SKM-1 (cell line): ENCODE measurements around the gene AGAP1.

Source experiments
- DNase-seq: peaks from one replicate; lab custom pipeline; 2025; ENCODE audit not compliant: unreplicated experiment; lab: John Stamatoyannopoulos, UW

AGAP1 gene

DNA sequence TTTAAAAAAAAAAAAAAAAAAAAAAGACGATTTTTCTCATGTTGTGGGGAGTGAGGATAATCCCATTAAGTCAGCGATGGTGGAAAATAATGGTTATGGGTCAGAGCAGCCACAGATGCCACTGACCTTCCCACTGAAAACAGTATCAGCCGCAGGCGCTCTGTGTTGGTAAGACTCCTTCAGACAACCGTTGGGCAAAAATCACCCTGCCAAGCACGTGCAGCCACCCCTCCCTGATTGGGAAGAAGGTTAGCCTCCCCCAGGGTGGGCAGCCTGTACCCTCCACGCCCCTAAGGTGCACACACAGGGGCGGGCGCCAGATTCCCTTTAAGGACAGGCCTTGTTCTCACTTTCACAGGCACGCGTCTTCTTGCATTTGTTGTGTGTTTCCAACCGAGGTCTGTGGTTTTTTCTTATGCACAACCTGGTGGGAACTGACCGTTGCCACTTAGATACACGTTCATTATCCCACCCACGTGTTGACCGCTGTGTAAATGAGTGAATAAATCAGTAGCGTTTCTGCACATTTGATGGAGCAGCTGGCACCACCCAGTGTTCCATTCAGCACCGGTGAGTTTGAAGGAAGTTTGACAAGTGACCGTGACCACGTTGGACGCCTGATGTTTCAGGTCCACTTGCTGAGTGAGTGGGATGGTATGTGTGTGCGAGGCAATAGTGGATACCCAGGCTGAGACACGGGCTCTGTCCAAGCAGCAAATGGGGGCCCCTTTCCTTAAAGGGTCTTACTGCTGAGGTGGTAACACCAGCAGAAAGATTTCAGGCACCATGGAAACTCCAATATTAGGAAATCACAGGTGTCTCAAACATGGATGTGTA is 476.6 kb downstream of the AGAP1 start:
- no peak for DNase-seq

DNA sequence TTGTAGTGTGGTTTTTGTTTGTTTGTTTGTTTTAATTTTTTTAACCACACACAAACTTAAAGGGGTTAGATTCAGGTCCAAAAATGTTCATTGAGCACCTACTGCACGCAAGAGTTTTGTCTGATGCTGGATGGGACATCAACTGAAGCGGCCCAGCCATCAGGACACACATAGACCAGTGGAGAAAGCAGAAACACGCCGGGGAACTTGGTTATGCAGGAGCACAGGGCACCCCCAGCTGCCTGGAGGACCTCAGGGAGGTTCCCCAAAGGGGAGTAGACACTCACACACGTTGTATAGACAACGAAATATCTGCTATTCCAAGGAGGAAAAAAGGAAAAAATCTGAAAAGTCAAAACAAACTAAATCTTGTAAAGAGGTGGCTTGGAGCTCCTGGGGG is 482.7 kb downstream of the AGAP1 start:
- no peak for DNase-seq

DNA sequence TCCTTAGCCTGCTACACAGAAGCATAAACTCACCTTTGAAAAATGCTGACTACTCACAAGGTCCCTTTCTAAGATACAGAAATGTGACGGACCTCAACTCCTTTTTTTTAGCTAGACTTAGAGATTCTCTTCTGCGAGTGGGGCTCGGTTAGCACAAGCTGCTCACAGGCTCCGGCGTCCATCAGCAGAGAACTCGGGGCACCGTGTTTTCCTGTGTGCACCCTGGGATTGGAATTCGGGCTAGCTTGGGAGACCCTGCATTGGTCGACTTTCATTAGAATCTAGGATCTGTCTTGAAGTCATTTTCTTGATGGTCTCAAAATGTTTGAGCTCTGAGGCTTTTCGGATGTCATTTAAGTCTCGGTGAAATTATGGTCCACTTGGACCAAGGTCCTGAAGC is 483.1 kb downstream of the AGAP1 start:
- no peak for DNase-seq

DNA sequence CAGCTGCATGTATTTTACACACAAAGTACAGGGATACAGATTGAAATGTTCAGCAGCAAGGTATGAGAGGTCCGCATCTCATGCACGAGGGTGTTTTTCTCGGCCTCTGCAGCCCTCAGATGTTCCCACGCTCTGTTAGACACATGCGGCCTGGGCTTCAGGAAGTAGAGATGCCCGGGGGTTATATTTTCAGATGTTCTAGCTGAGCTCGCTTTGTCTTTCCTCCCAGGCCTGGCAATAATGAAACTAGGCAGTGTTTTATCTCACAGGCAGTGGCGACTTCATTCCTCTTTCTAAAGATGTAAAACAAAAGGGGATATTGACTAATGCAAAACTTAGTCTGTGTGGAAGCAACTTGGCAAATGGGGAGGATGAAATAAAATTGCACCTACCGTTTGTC is 483.6 kb downstream of the AGAP1 start:
- no peak for DNase-seq

DNA sequence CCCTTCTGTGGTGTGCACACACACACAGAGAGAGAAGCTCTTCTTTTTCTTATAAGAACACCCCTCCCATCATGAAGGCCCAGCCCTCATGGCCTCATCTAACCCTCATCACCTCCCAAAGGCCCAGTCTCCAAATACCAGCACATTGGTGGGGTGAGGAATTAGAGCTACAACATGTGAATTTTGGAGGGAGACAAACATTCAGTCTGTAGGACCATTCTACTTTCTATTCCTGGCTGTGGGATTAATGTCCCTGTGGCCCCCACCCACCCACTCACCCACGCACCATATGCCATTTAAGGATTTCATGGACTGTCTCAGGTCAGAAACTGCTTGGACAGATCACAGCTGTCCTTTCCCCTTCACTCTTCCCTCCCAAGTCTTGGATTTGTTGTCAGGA is 484.2 kb downstream of the AGAP1 start:
- no peak for DNase-seq

DNA sequence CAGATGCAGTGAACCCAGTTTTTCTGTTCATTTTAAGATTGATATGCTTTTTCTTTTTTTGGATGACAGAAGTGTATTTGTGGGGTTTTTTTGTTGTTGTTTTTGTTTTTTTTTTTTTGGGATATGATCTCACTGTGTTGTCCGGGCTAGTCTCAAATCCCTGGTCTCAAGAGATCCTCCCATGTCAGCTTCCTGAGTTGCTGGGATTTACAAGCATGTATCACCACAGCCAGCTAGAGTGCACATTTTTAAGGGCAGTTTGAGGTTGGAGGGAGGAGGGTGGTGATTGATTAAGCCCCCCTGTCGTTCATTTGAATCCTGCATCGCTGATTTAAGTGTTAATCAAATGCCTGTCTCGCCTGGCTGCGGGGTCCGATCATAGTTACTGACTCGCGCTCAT is 485.2 kb downstream of the AGAP1 start:
- no peak for DNase-seq

DNA sequence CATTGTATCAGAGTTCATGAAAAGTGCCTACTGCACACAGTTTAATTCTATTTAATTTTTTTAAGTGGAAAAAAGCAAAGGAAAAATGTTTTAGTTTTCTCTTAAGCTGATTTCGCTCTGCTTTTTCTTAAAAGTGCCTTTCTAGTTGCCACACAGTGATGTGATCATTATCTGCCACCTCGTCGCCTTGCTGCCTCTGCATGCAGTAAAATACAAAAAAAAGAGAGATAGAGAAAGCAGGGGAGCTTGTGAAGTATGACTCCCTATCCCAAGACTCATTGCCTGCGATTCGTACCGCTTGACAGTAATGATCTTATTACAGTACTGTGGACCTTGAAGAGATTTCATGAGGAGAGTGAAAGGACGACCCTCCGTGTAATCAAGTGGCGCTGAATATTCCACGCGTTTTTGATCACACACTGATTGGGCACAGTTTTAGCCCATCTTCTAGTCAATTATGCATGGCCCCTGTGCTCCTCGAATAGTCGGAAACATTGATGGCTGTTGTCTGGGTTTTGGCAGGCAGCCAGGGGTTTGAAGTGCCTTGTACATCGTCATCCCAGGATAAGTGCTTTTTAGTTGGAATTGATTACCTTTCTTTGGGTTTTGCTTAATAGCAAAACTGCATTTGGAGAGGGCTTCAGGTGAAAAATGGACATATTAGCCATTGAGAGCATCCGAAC is 486.1 kb downstream of the AGAP1 start:
- no peak for DNase-seq

DNA sequence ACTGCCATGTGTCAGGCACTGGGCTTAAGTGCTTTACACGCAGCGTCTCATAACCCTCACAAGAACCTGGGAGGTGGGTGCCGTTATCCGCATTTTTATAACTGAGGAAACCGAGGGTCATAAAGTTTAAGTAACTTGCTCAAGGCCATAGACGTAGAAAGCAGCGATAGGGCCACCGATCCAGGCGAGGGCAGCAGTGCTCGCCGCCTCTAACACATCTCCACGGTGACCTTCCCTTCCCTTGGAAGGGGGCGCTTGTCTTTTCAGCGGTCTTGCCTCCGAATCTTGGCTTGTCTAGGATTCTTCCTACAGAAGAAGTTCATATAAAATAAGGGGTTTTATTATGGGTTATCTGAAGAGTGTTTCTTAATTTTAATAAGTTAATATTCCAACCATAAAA is 487.8 kb downstream of the AGAP1 start:
- no peak for DNase-seq

DNA sequence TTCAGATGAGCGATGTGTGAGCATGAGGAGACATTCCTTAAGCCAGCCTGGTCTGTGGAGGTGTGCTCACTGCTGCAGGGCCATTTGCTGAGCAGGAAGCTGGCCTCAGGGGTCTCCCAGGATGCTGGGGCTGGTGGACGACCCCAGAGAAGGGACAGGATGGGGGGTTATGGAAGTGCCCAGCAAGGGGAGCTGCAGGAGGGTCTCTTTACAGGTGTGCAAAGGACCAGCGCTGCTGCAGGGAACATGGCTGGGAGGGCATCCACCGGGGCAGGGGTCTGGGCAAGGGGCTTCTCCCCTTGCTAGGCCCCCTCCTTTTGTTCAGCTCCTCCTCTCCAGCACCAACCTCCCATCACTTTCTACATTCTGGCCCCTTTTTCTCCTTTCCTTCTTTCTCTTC is 489.2 kb downstream of the AGAP1 start:
- DNase-seq, result no peak

DNA sequence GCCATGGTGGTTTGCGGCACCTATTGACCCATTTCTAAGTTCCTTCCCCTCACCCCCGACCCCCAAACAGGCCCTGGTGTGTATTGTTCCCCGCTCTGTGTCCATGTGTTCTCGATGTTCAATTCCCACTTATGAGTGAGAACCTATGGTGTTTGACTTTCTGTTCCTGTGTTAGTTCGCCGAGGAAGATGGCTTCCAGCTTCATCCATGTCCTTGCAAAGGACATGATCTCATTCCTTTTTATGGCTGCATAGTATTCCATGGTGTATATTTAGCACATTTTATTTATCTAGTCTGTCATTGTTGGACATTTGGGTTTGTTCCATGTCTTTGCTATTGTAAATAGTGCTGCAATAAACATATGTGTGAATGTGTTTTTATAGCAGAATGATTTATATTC is 490.7 kb downstream of the AGAP1 start:
- DNase-seq, result no peak

DNA sequence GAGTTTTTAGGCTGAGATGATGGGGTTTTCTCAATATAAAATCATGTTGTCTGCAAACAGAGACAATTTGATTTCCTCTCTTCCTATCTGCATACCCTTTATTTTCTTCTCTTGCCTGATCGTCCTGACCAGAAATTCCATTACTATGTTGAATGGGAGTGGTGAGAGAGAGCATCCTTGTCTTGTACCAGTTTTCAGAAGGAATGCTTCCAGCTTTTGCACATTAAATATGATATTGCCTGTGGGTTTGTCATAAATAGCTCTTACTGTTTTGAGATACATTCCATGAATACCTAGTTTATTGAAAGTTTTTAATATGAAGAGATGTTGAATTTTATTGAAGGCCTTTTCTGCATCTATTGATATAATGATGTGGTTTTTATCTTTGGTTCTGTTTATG is 492.5 kb downstream of the AGAP1 start:
- no peak for DNase-seq

DNA sequence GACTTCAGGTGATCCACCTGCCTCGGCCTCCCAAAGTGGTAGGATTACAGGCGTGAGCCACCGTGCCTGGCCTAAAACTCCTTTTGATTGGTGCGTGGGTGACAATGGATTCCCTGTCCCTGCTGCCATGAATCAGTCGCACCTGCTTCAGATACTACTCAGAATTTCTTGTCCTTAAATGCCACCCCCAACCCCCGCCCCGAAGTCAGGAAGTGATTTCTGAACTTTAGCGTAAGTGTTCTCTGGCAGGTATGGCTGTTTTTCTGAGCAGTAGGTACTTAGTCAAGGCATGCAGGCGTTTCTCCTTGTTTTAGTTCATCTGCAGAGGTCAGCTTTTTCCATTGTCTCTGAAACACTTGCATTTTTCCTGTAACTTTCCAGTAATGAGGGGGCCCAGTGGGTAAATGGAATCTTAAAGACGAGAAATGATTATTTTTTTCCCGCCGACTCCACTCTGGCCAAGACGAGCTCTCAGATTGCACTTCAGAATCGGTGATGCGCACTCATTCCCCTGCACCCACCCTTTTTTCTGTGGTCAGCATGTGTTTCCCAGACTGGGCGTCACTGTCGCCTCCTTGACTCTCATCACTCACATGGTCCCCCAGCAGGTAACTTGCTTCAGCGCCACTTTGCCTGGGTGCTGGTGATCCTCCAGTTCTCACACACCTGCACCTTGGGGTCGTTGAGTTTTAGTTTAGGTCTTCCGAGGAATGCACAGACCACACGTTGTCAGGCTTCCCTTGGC is 494.6 kb downstream of the AGAP1 start:
- DNase-seq, result no peak

DNA sequence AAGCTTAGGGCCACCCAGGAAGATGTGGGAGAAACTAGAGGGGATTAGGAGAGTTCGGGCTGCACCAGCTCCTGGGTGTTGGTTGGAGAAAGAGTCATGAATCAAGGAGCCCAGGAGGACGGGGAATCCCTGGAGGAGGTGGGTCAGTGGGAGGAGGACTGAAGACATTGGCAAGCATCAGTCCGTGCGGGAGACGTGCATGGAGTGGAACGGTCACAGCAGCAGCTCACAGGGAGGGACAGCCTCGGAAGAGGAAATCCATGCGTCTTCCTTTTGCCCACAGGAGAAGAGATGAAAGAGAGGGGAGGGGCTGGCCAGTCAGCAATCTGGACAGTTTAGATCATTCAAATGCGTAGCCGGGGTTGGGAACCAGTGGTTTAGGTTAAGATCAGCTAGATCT is 495.7 kb downstream of the AGAP1 start:
- no peak for DNase-seq

DNA sequence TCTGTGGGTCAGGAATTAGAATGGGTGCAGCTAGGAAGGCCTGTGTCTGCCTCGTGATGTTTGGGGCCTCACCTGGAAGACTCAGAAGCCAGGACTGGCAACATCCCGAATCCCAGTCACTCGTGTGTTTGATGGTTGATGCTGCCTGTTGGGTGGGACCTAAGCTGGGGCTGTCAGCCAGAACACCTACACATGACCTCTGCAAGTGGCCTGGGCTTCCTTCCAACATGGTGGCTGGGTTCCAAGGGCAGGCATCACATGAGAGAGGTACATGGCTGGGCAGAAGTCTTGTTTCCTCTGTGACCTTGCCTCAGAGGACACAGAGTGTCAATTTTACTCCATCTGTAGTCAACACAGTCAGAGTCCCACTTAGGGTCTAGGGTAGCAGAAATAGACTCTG is 496.5 kb downstream of the AGAP1 start:
- DNase-seq, result no peak

DNA sequence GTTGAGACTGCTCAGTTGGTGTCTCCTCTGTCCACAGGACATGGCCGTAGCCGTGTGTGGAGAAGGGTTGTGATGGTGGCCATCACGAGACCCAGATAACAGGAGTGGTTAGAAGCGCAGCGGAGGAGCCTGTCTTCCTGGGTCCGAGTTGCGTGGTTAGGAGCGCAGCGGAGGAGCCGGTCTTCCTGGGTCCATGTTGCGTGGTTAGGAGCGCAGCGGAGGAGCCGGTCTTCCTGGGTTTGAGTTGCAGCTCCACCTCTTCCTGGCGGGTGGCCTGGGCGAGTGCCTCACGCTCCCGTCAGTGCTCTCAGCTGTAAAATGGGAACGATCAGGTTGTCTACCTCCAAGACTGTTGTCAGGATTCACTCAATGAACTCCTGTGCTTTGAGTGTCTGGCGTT is 498.2 kb downstream of the AGAP1 start:
- no peak for DNase-seq

DNA sequence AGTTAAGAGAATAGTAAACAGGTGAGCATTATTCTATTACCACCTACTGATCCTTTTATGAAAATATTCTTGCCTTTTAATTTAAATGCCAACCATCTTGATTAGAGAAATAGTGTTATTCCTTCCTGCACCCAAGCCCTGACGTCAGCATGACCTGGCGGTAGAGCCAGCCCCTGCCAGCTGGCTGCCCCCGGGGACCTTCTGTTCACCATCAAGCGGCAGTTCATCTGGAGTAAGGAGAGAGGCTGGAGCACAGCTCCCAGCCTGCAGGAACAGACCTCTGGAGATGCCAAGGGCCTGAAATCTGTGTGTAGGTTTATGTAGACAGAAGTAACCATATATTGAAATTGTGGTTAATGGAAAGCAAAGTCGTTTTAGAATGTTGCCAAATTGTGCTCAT is 502.6 kb downstream of the AGAP1 start:
- DNase-seq, result no peak

DNA sequence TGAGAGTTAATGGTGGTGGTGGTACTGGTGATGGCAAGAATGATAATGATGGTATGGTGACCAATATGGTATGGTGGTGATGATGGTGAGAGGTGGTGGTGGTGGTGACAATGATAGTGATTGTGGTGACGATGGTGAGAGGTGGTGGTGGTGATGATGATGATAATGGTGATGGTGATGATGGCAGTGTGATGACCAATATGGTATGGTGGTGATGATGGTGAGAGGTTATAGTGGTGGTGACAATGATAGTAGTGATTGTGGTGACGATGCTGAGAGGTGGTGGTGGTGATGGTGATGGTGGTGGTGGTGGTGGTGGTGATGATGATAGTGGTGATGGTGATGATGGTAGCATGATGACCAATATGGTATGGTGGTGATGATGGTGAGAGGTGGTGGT is 505.2 kb downstream of the AGAP1 start:
- no peak for DNase-seq

DNA sequence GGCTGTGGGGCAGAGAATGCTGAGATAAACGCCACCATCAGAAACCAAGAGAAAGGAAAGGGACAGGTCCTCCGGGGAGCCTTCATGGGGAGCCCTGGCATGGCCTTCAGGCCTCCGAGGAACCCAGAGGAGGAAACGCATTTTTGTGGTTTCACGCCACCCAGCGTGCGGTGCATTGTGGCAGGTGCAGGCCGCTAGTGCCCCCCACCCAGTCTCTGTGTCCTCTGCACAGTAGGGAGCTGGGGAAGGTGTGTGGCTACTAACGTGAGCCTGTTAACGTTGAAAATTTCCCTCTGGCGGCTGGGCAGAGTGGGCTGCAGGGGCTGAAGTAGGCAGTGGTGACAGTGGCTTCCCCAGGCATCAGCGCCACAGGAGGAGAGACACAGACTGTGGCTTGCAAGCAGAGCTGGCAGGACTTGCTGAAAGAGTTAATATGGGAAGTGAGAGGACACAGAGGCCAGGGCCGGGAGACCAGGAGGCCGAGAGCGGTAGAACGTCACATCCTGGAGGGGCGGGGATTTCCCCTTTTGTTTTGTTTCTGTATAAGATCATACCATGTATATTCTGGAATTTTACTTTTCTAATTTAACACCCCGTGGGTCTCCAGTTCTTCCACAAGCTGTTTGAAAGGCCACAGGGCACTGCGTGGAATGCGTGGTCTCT is 507.5 kb downstream of the AGAP1 start:
- no peak for DNase-seq

DNA sequence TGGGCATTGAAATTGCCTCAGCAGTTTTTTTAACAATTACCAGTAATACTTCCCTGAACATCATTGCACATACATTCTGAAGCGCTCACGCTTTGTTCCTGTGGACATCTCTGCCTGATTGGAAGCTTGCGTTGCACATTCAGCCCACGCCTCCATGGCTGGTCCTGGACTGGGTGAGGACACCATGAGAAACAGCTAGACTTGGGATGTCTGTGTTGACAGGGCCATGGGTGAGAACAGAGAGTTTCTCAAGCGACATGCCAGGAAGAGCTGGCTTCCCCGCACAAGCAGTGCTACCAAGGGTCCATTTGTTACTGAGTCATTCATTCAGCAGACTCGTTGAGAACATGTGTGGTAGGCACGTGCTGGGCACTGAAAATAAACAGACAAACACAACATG is 508.0 kb downstream of the AGAP1 start:
- DNase-seq, result no peak

DNA sequence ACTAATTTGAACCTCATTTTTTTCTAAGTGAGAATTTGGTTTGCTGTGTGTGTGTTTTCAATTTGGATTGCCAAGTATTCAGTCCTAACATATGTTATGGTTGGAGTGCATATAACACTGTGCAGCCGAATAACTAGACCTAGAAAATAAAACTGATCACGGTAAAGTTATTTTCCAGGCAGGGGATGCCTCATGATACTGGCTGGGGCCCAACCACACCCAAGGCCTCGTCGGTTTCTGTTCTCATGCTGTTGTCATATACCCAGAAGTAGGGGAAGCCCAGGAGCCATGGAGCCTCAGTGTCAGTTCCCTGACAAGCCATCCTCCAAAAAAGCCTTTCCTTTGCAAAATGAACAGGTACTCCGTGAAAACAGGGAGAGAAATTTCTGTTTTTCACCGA is 514.2 kb downstream of the AGAP1 start:
- DNase-seq, result no peak

DNA sequence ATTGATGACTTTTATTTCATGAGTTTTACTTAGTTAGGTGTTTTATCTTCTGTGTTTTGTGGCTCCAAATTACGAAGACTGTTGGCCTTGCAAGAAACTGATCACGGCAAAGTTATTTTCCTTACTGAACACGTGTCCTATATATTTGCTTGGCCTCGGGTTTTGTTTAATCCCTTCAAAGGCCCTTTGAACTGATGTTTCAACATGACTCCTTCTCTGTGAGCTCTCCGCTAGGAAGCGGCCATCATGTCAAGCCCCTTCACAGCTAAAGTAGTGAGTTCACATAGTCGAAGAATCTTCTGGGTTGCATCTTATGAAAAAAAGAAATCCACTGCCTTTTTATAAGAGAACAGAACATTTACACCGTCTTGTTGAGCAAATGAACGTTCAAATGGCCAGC is 515.0 kb downstream of the AGAP1 start:
- DNase-seq, result no peak
